ENCODE measurements around the gene IPO11. TPM values are rescaled to one million over a fixed set of nuclear protein-coding genes. Genes with fewer than 3 reads are reported as not detected.

The IPO11 gene
- total RNA-seq, 1 donor from 2014 or later = 41.0 TPM

GRCh38 chr5:62587737-62588136 is 175.2 kb downstream of the IPO11 start:
- Mint-ChIP-seq H3K4me1 (ENCODE audit: unreplicated experiment) (peaks cover 4% of the 10 kb centered on the region), H3K27ac (no peak overlapping the region), H3K4me3 (no peak overlapping the region), H3K36me3 (peaks cover 16% of the 10 kb centered on the region), H3K9me3 (no peaks in the 10 kb centered on the region), H3K27me3 (no peaks in the 10 kb centered on the region)
- DNase-seq (ENCODE audit: extremely low spot score, unreplicated experiment) = no peak
- no peak for TF ChIP-seq CTCF (conservative IDR thresholded peaks at IDR 0.05)

GRCh38 chr5:62588668-62589067 is 176.1 kb downstream of the IPO11 start:
- peaks cover 19% of the 10 kb centered on the region for H3K36me3 Mint-ChIP-seq
- TF ChIP-seq CTCF (conservative IDR thresholded peaks at IDR 0.05) = no peak

GRCh38 chr5:62589504-62589903 is 176.9 kb downstream of the IPO11 start:
- Mint-ChIP-seq H3K4me1 (ENCODE audit: unreplicated experiment) (peaks cover 4% of the 10 kb centered on the region), H3K36me3 (peaks cover 21% of the 10 kb centered on the region), H3K9me3 (no peaks in the 10 kb centered on the region), H3K27me3 (no peaks in the 10 kb centered on the region), H3K27ac (no peak overlapping the region), H3K4me3 (no peak overlapping the region)
- TF ChIP-seq CTCF (conservative IDR thresholded peaks at IDR 0.05) = no peak
- DNase-seq (ENCODE audit: extremely low spot score, unreplicated experiment) = no peak

More at GRCh38 chr5:62588668-62589067, 176.1 kb downstream of the IPO11 start:
- H3K4me1 Mint-ChIP-seq (ENCODE audit: unreplicated experiment) = peaks cover 4% of the 10 kb centered on the region
- H3K9me3 Mint-ChIP-seq = no peaks in the 10 kb centered on the region
- no peaks in the 10 kb centered on the region for H3K27me3 Mint-ChIP-seq
- H3K4me3 Mint-ChIP-seq = no peak overlapping the region
- no peak overlapping the region for H3K27ac Mint-ChIP-seq
- no peak for DNase-seq (ENCODE audit: extremely low spot score, unreplicated experiment)

GRCh38 chr5:62590387-62590786 is 177.8 kb downstream of the IPO11 start:
- TF ChIP-seq CTCF (conservative IDR thresholded peaks at IDR 0.05) = no peak
- no peak for DNase-seq (ENCODE audit: extremely low spot score, unreplicated experiment)
- peaks cover 28% of the 10 kb centered on the region for H3K36me3 Mint-ChIP-seq
- H3K9me3 Mint-ChIP-seq = no peaks in the 10 kb centered on the region
- H3K27me3 Mint-ChIP-seq = no peaks in the 10 kb centered on the region
- no peak overlapping the region for H3K27ac Mint-ChIP-seq
- H3K4me3 Mint-ChIP-seq = no peak overlapping the region
- peaks cover 4% of the 10 kb centered on the region for H3K4me1 Mint-ChIP-seq (ENCODE audit: unreplicated experiment)

GRCh38 chr5:62592558-62592957 is 180.0 kb downstream of the IPO11 start:
- DNase-seq (ENCODE audit: extremely low spot score, unreplicated experiment) = no peak
- no peak overlapping the region for H3K27ac Mint-ChIP-seq
- H3K4me1 Mint-ChIP-seq (ENCODE audit: unreplicated experiment) = no peaks in the 10 kb centered on the region
- H3K4me3 Mint-ChIP-seq = no peak overlapping the region
- no peaks in the 10 kb centered on the region for H3K27me3 Mint-ChIP-seq
- no peaks in the 10 kb centered on the region for H3K9me3 Mint-ChIP-seq
- peaks cover 23% of the 10 kb centered on the region for H3K36me3 Mint-ChIP-seq
- no peak for TF ChIP-seq CTCF (conservative IDR thresholded peaks at IDR 0.05)

- Mint-ChIP-seq H3K4me1 (ENCODE audit: unreplicated experiment) (no peaks in the 10 kb centered on the region), H3K36me3 (peaks cover 23% of the 10 kb centered on the region), H3K9me3 (no peaks in the 10 kb centered on the region), H3K4me3 (no peak overlapping the region), H3K27me3 (no peaks in the 10 kb centered on the region), H3K27ac (no peak overlapping the region)
- TF ChIP-seq CTCF (conservative IDR thresholded peaks at IDR 0.05) = no peak
- no peak for DNase-seq (ENCODE audit: extremely low spot score, unreplicated experiment)
Measured at GRCh38 chr5:62593331-62593730, 180.8 kb downstream of the IPO11 start.

Data from type B pancreatic cell (in vitro differentiated cells).